H1 (cell line): Measurements from ENCODE around the gene TMEM51. TPM values are rescaled to one million over a fixed set of nuclear protein-coding genes. Genes with fewer than 3 reads are reported as not detected.

Source experiments
- CTCF ChIA-PET: fragments of 300-600 bp; sonication (Branson Sonifier 250); formaldehyde crosslinking; loops from one replicate; lab custom pipeline; 2021; ENCODE audit not compliant: partially characterized antibody; lab: Charles Lee
- POLR2A ChIA-PET: fragments of 300-600 bp; sonication (Branson Sonifier 250); formaldehyde crosslinking; loops from one replicate; lab custom pipeline; 2021; ENCODE audit warnings: inconsistent platforms; ENCODE audit not compliant: partially characterized antibody; lab: Charles Lee
- DNase-seq, 2 experiments: peaks; one replicate each; pipeline versions ENCODE4 v3.0.0 to v3.0.0-alpha.2; 2010 to 2022; ENCODE audit warnings: low spot score in 2 of 2, low read depth in 1 of 2, mixed read lengths in 1 of 2
- FAIRE-seq: peaks from 2 replicates; lab custom pipeline; 2011; peaks lifted over from hg19 to GRCh38; lab: Jason Lieb, UNC
- H2AFZ ChIP-seq: 2 replicates; pipeline ENCODE4 v1.8.1; 2012; ENCODE audit warnings: low read length, inconsistent platforms
- H2AK5ac ChIP-seq: 2 replicates; pipeline ENCODE4 v1.6.1; 2013; ENCODE audit warnings: low read depth, low read length
- H2BK120ac ChIP-seq: replicated peaks from 2 replicates; pipeline ENCODE3; 2013; ENCODE audit warnings: low read depth, low read length, inconsistent platforms
- H2BK12ac ChIP-seq: 2 replicates; pipeline ENCODE4 v1.6.1; 2013; ENCODE audit warnings: low read depth, low read length
- H2BK15ac ChIP-seq: 2 replicates; pipeline ENCODE4 v1.6.1; 2013; ENCODE audit warnings: low read length
- H2BK20ac ChIP-seq: 2 replicates; pipeline ENCODE4 v1.6.1; 2013; ENCODE audit warnings: low read length
- H2BK5ac ChIP-seq: 2 replicates; pipeline ENCODE4 v1.6.1; 2013; ENCODE audit warnings: low read depth, low read length
- H3K14ac ChIP-seq: 2 replicates; pipeline ENCODE4 v1.6.1; 2013; ENCODE audit warnings: inconsistent platforms; ENCODE audit not compliant: insufficient read length
- H3K18ac ChIP-seq: 2 replicates; pipeline ENCODE4 v1.6.1; 2013; ENCODE audit warnings: low read length; ENCODE audit errors: extremely low read depth
- H3K23ac ChIP-seq: 2 replicates; pipeline ENCODE4 v1.6.1; 2013; ENCODE audit warnings: inconsistent platforms; ENCODE audit not compliant: insufficient read length
- H3K23me2 ChIP-seq: 2 replicates; pipeline ENCODE4 v1.6.1; 2013; ENCODE audit warnings: low read depth, low read length
- H3K27ac ChIP-seq: 2 replicates; pipeline ENCODE4 v1.6.1; 2011; ENCODE audit warnings: low read depth, low read length, inconsistent platforms
- H3K27me3 ChIP-seq, 4 experiments: replicated peaks in 1 of 4; 1 replicate in 1 of 4; 2 replicates in 3 of 4; pipeline versions ENCODE4 v1.6.1 to v1.8.1; 2011 to 2013; ENCODE audit warnings: low read length in 3 of 4, mild to moderate bottlenecking in 3 of 4, inconsistent platforms in 2 of 4, mixed read lengths in 2 of 4, moderate library complexity in 1 of 4; ENCODE audit not compliant: control insufficient read depth in 3 of 4, insufficient read depth in 3 of 4; ENCODE audit errors: extremely low read depth in 1 of 4
- H3K36me3 ChIP-seq, 4 experiments: 2 replicates each; pipeline versions ENCODE4 v1.6.1 to v1.8.1; 2011 to 2013; ENCODE audit warnings: mild to moderate bottlenecking in 4 of 4, low read length in 3 of 4, moderate library complexity in 2 of 4, control low read depth in 1 of 4, inconsistent platforms in 1 of 4; ENCODE audit not compliant: insufficient read depth in 4 of 4, control insufficient read depth in 2 of 4
- H3K4ac ChIP-seq: replicated peaks from 2 replicates; pipeline ENCODE3; 2013; ENCODE audit warnings: low read length, low read depth, mixed read lengths, inconsistent platforms; ENCODE audit not compliant: insufficient read length
- H3K4me1 ChIP-seq, 4 experiments: replicated peaks in 1 of 4; 1 replicate in 1 of 4; 2 replicates in 3 of 4; pipeline versions ENCODE4 v1.6.1 to v1.8.1; 2011 to 2013; ENCODE audit warnings: low read length in 3 of 4, inconsistent platforms in 2 of 4, mixed read lengths in 1 of 4; ENCODE audit not compliant: insufficient read depth in 4 of 4, control insufficient read depth in 3 of 4
- H3K4me2 ChIP-seq, 2 experiments: 2 replicates each; pipeline versions ENCODE4 v1.6.1 to v1.8.1; 2011 to 2013; ENCODE audit warnings: low read depth in 2 of 2, low read length in 2 of 2, control low read depth in 1 of 2, inconsistent platforms in 1 of 2, mild to moderate bottlenecking in 1 of 2; ENCODE audit not compliant: insufficient read depth in 1 of 2
- H3K4me3 ChIP-seq, 4 experiments: fragments of 200-600, 300-600 bp in 1 of 4; sonication (generic), shearing (Covaris generic), sonication (Bioruptor Twin) in 1 of 4; 2 replicates each; pipeline versions ENCODE4 v1.5.1 to v1.8.1; 2011 to 2016; ENCODE audit warnings: low read length in 4 of 4, low read depth in 3 of 4, control low read depth in 2 of 4, inconsistent platforms in 2 of 4, mild to moderate bottlenecking in 2 of 4, mixed read lengths in 1 of 4, moderate library complexity in 1 of 4; ENCODE audit not compliant: insufficient read depth in 2 of 4; ENCODE audit errors: extremely low read depth in 1 of 4
- H3K56ac ChIP-seq: replicated peaks from 2 replicates; pipeline ENCODE3; 2013; ENCODE audit warnings: low read depth, mild to moderate bottlenecking, mixed read lengths, low read length, inconsistent platforms; ENCODE audit not compliant: insufficient read length
- H3K79me1 ChIP-seq: 2 replicates; pipeline ENCODE4 v1.6.1; 2013; ENCODE audit warnings: low read depth, low read length, control low read depth
- H3K79me2 ChIP-seq, 2 experiments: 2 replicates each; pipeline versions ENCODE4 v1.6.1 to v1.8.1; 2012 to 2013; ENCODE audit warnings: low read length in 2 of 2, mild to moderate bottlenecking in 2 of 2, inconsistent platforms in 1 of 2; ENCODE audit not compliant: insufficient read depth in 2 of 2, control insufficient read depth in 1 of 2
- H3K9ac ChIP-seq, 4 experiments: replicated peaks in 1 of 4; 1 replicate in 1 of 4; 2 replicates in 3 of 4; pipeline versions ENCODE4 v1.6.1 to v1.8.1; 2011 to 2013; ENCODE audit warnings: low read depth in 3 of 4, low read length in 3 of 4, control low read depth in 2 of 4, mild to moderate bottlenecking in 2 of 4, moderate library complexity in 2 of 4, inconsistent platforms in 1 of 4; ENCODE audit errors: extremely low read depth in 1 of 4
- H3K9me3 ChIP-seq, 2 experiments: 2 replicates each; pipeline versions ENCODE4 v1.6.1 to v1.8.1; 2012 to 2013; ENCODE audit warnings: mild to moderate bottlenecking in 2 of 2, moderate library complexity in 2 of 2, control low read depth in 1 of 2, inconsistent platforms in 1 of 2, low read depth in 1 of 2, low read length in 1 of 2, mixed read lengths in 1 of 2; ENCODE audit not compliant: insufficient read depth in 2 of 2
- H4K20me1 ChIP-seq, 2 experiments: replicated peaks in 1 of 2; 2 replicates each; pipeline versions ENCODE3 to v1.8.1; 2011 to 2013; ENCODE audit warnings: inconsistent platforms in 2 of 2, low read length in 2 of 2, mild to moderate bottlenecking in 1 of 2; ENCODE audit not compliant: insufficient read depth in 2 of 2, control insufficient read depth in 1 of 2
- H4K5ac ChIP-seq: 2 replicates; pipeline ENCODE4 v1.6.1; 2013; ENCODE audit warnings: low read length, low read depth, mixed read lengths, inconsistent platforms; ENCODE audit not compliant: insufficient read length
- H4K8ac ChIP-seq: 2 replicates; pipeline ENCODE4 v1.8.0; 2013; ENCODE audit warnings: mild to moderate bottlenecking, moderate library complexity, low read length, inconsistent platforms; ENCODE audit not compliant: insufficient read depth; ENCODE audit errors: extremely low read depth
- H4K91ac ChIP-seq: replicated peaks from 2 replicates; pipeline ENCODE3; 2013; ENCODE audit warnings: low read length, mixed read lengths, inconsistent platforms; ENCODE audit not compliant: insufficient read length
- BACH1 ChIP-seq: IDR thresholded peaks from 2 replicates; pipeline ENCODE4 v1.6.1; 2012; ENCODE audit warnings: low read length, improper control_type of control experiment
- WGBS, 2 experiments: shearing (Covaris generic) in 1 of 2; methylation state at CpG; one replicate each; pipeline versions ENCODE4 v1.1.6 to v1.1.7; 2013 to 2015; ENCODE audit warnings: low lambda C conversion rate in 2 of 2, mixed read lengths in 2 of 2, inconsistent platforms in 1 of 2, low coverage in 1 of 2, missing lambda C conversion rate in 1 of 2; ENCODE audit not compliant: insufficient replicate concordance in 2 of 2, insufficient coverage in 1 of 2, insufficient read length in 1 of 2; ENCODE audit errors: extremely low coverage in 1 of 2, missing lambda C conversion rate in 1 of 2; 5-methylcytosine and 5-hydroxymethylcytosine counted together
- polyA plus RNA-seq, 7 experiments: library from polyadenylated mRNA; depleted of rRNA in 3 of 7; stranded (reverse) in 5 of 7; unstranded in 2 of 7; fragments of >200 nt in 5 of 7; fragments of 200-250 nt in 2 of 7; gene quantifications; 1 replicate in 5 of 7; 2 replicates in 1 of 7; 4 replicates in 1 of 7; pipeline versions ENCODE4 v1.2.1 to v1.2.3, GENCODE V29; 2011 to 2013; ENCODE audit warnings: missing spikeins in 2 of 7, mixed read lengths in 2 of 7
- total RNA-seq: library from RNA; stranded (reverse); fragmentation: NEBNext Ultra II Directional; extraction: Animal tissue kit (Norgen Biotek cat#: 25700); gene quantifications from 2 replicates; pipeline ENCODE4 v1.2.1, GENCODE V29; 2021

Gene TMEM51
- total and polyA plus RNA-seq, 2 of the 8 experiments (the other 6 are each of a cell fraction or from before 2014, with no cell fraction given) = 9.9 to 10.7 TPM

GRCh38 chr1:15212954-15213291 lies 59.4 kb downstream of the TMEM51 start:
- ChIA-PET CTCF (interaction anchor here (0.8 to 1.6 kb wide), 7 partner anchors 9 to 68 kb away, joined by 3 to 6 read pairs (median 4); partner anchors contain the start of gene TMEM51), POLR2A (interaction anchor here (1.5 to 1.6 kb wide), 3 partner anchors 12 to 30 kb away, joined by 3 to 6 read pairs (median 5); no protein-coding TSS in a partner anchor)
- Histone ChIP-seq H3K4ac (no peak overlapping the region), H3K23ac (no peak overlapping the region), H4K20me1 (peaks cover 0 to 2% of the 10 kb centered on the region in 2 experiments), H3K36me3 (peaks cover 0 to 3% (median 1%) of the 10 kb centered on the region in 4 experiments; a peak in 2 of 8 replicates), H3K79me2 (peaks cover 0 to 3% of the 10 kb centered on the region in 2 experiments; a peak in 2 of 4 replicates), H2BK15ac (no peak overlapping the region), H3K79me1 (no peaks in the 10 kb centered on the region), H3K18ac (no peak overlapping the region), H3K4me2 (no peak overlapping the region), H2BK20ac (no peak overlapping the region), H3K27ac (no peak overlapping the region), H3K23me2 (0 out of 2 replicates have a peak, but pooled peaks cover 2% of the 10 kb centered on the region), H4K8ac (no peak overlapping the region), H3K9me3 (no peaks in the 10 kb centered on the region), H2BK5ac (no peak overlapping the region), H2BK12ac (0 out of 2 replicates have a peak overlapping the region, but pooled peaks have one; percentile 3), H2BK120ac (no peak overlapping the region), H3K4me3 (no peak overlapping the region), H3K14ac (no peak overlapping the region), H2AFZ (no peak overlapping the region), H3K27me3 (no peaks in the 10 kb centered on the region), H4K91ac (no peak overlapping the region), H4K5ac (no peak overlapping the region), H3K4me1 (peaks cover 4 to 19% (median 8%) of the 10 kb centered on the region in 4 experiments), H2AK5ac (no peak overlapping the region), H3K56ac (no peak overlapping the region), H3K9ac (no peak overlapping the region)
- no peak for TF ChIP-seq BACH1
- no peak for FAIRE-seq
- 89% methylated on average over 3 of the region's 3 CpGs; no CpG with 5 or more reads in 1 of the 2 experiments for WGBS, 2 experiments
- no peak for DNase-seq
